Measurements from ENCODE around the gene FAM20A. TPM values are rescaled to one million over a fixed set of nuclear protein-coding genes. Genes with fewer than 3 reads are reported as not detected.

FAM20A gene
- total RNA-seq, 1 donor from 2014 or later, result 0.14 TPM

- Mint-ChIP-seq H3K36me3 (ENCODE audit: low read depth, unreplicated experiment) (no peaks in the 10 kb centered on the region), H3K27me3 (ENCODE audit: low read depth, unreplicated experiment) (no peaks in the 10 kb centered on the region), H3K9me3 (ENCODE audit: unreplicated experiment) (no peaks in the 10 kb centered on the region), H3K27ac (ENCODE audit: unreplicated experiment) (no peak overlapping the region), H3K4me1 (ENCODE audit: low read depth, unreplicated experiment) (no peaks in the 10 kb centered on the region), H3K4me3 (ENCODE audit: unreplicated experiment) (no peak overlapping the region)
- Histone ChIP-seq H3K9ac (ENCODE audit: low read length) (no peak overlapping the region), H3K4me1 (ENCODE audit: insufficient read depth, low read length) (no peaks in the 10 kb centered on the region), H3K79me2 (ENCODE audit: insufficient read depth, low read length) (no peaks in the 10 kb centered on the region), H3K4me2 (ENCODE audit: low read length) (no peak overlapping the region), H3K4me3 (ENCODE audit: insufficient read depth, low read depth, low read length) (no peak overlapping the region), H3K9me3 (ENCODE audit: insufficient read depth, low read depth, low read length) (no peaks in the 10 kb centered on the region), H2AFZ (ENCODE audit: low read depth, low read length) (no peak overlapping the region), H4K20me1 (ENCODE audit: insufficient read depth, low read length) (no peaks in the 10 kb centered on the region), H3K36me3 (ENCODE audit: insufficient read depth, low read length) (no peaks in the 10 kb centered on the region), H3K27me3 (ENCODE audit: insufficient read depth, low read length) (no peaks in the 10 kb centered on the region), H3K27ac (ENCODE audit: low read depth, low read length) (no peak overlapping the region)
- FAIRE-seq, result no peak
- no peak for DNase-seq (ENCODE audit: low read depth)
- TF ChIP-seq EZH2 (IDR thresholded peaks at IDR 0.05; ENCODE audit: insufficient read depth, low read length), result no peak
- no peak for TF ChIP-seq CTCF (IDR thresholded peaks at IDR 0.05; ENCODE audit: insufficient read depth, low read depth, low read length)
Observed at GRCh38 chr17:68634345-68634876, 33.2 kb upstream of the FAM20A start.

- Mint-ChIP-seq H3K9me3 (ENCODE audit: unreplicated experiment) (no peaks in the 10 kb centered on the region), H3K4me3 (ENCODE audit: unreplicated experiment) (no peak overlapping the region), H3K4me1 (ENCODE audit: low read depth, unreplicated experiment) (no peaks in the 10 kb centered on the region), H3K27me3 (ENCODE audit: low read depth, unreplicated experiment) (no peaks in the 10 kb centered on the region), H3K27ac (ENCODE audit: unreplicated experiment) (no peak overlapping the region), H3K36me3 (ENCODE audit: low read depth, unreplicated experiment) (no peaks in the 10 kb centered on the region)
- Histone ChIP-seq H3K9ac (ENCODE audit: low read length) (no peak overlapping the region), H3K4me1 (ENCODE audit: insufficient read depth, low read length) (no peaks in the 10 kb centered on the region), H3K4me3 (ENCODE audit: insufficient read depth, low read depth, low read length) (no peak overlapping the region), H3K27ac (ENCODE audit: low read depth, low read length) (no peak overlapping the region), H3K4me2 (ENCODE audit: low read length) (no peak overlapping the region), H3K36me3 (ENCODE audit: insufficient read depth, low read length) (no peaks in the 10 kb centered on the region), H3K27me3 (ENCODE audit: insufficient read depth, low read length) (no peaks in the 10 kb centered on the region), H4K20me1 (ENCODE audit: insufficient read depth, low read length) (no peaks in the 10 kb centered on the region), H3K79me2 (ENCODE audit: insufficient read depth, low read length) (no peaks in the 10 kb centered on the region), H2AFZ (ENCODE audit: low read depth, low read length) (no peak overlapping the region), H3K9me3 (ENCODE audit: insufficient read depth, low read depth, low read length) (no peaks in the 10 kb centered on the region)
- FAIRE-seq, result no peak
- no peak for DNase-seq (ENCODE audit: low read depth)
- TF ChIP-seq EZH2 (IDR thresholded peaks at IDR 0.05; ENCODE audit: insufficient read depth, low read length) (no peak), CTCF (IDR thresholded peaks at IDR 0.05; ENCODE audit: insufficient read depth, low read depth, low read length) (no peak)
Observed at GRCh38 chr17:68628576-68628957, 27.4 kb upstream of the FAM20A start.

GRCh38 chr17:68627956-68628575 is 26.9 kb upstream of the FAM20A start:
- H3K27me3 ChIP-seq (ENCODE audit: insufficient read depth, low read length), result no peaks in the 10 kb centered on the region
- H3K4me2 ChIP-seq (ENCODE audit: low read length), result no peak overlapping the region
- Mint-ChIP-seq H3K9me3 (ENCODE audit: unreplicated experiment) (no peaks in the 10 kb centered on the region), H3K36me3 (ENCODE audit: low read depth, unreplicated experiment) (no peaks in the 10 kb centered on the region), H3K4me1 (ENCODE audit: low read depth, unreplicated experiment) (no peaks in the 10 kb centered on the region), H3K4me3 (ENCODE audit: unreplicated experiment) (no peak overlapping the region), H3K27me3 (ENCODE audit: low read depth, unreplicated experiment) (no peaks in the 10 kb centered on the region), H3K27ac (ENCODE audit: unreplicated experiment) (no peak overlapping the region)
- H3K4me3 ChIP-seq (ENCODE audit: insufficient read depth, low read depth, low read length), result no peak overlapping the region
- no peaks in the 10 kb centered on the region for H3K36me3 ChIP-seq (ENCODE audit: insufficient read depth, low read length)
- H3K9me3 ChIP-seq (ENCODE audit: insufficient read depth, low read depth, low read length), result no peaks in the 10 kb centered on the region
- no peak overlapping the region for H3K27ac ChIP-seq (ENCODE audit: low read depth, low read length)
- H2AFZ ChIP-seq (ENCODE audit: low read depth, low read length), result no peak overlapping the region
- no peak overlapping the region for H3K9ac ChIP-seq (ENCODE audit: low read length)
- H3K79me2 ChIP-seq (ENCODE audit: insufficient read depth, low read length), result no peaks in the 10 kb centered on the region
- H4K20me1 ChIP-seq (ENCODE audit: insufficient read depth, low read length), result no peaks in the 10 kb centered on the region
- DNase-seq (ENCODE audit: low read depth), result no peak
- TF ChIP-seq CTCF (IDR thresholded peaks at IDR 0.05; ENCODE audit: insufficient read depth, low read depth, low read length) (no peak), EZH2 (IDR thresholded peaks at IDR 0.05; ENCODE audit: insufficient read depth, low read length) (no peak)
- no peaks in the 10 kb centered on the region for H3K4me1 ChIP-seq (ENCODE audit: insufficient read depth, low read length)
- FAIRE-seq, result no peak
